GF-D8 (cell line): Measurements from ENCODE around the gene INPP5A.

Experiments
- DNase-seq: peaks from one replicate; lab custom pipeline; 2025; lab: John Stamatoyannopoulos, UW

The INPP5A gene

GRCh38 chr10:132632851-132633684, 95.5 kb downstream of the INPP5A start:
- no peak for DNase-seq

DNA sequence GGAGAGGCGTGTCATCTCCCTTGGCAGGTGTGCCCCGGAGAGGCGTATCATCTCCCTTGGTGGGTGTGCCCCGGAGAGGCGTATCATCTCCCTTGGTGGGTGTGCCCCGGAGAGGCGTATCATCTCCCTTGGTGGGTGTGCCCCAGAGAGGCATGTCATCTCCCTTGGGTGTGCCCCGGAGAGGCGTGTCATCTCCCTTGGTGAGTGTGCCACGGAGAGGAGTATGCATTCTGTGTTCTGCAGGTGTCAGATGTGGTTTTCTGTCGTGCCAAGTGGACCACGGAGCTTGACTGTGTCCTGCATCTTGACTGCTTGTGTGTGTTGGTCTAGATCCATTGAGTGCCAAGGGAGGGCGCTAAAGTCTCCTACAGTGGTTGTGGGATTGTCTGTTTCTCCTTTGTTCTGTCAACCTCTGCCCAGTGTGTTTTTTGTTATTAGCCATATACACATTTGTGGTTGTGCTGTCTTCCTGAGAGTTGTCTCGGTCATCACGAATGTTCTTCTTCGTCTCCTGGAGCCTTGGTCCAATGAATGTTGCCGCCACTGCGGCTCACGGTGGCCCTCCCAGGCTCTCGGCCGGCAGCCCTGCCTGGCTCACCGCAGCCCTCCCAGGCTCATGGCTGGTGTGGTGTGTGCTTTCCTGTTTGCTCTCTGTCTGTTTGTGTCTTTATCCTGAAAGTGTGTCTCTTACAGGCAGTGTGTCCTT, 96.8 kb downstream of the INPP5A start:
- DNase-seq: no peak

GRCh38 chr10:132634947-132635271, 97.3 kb downstream of the INPP5A start:
- no peak for DNase-seq

GRCh38 chr10:132636358-132636757, 98.8 kb downstream of the INPP5A start:
- no peak for DNase-seq

DNA sequence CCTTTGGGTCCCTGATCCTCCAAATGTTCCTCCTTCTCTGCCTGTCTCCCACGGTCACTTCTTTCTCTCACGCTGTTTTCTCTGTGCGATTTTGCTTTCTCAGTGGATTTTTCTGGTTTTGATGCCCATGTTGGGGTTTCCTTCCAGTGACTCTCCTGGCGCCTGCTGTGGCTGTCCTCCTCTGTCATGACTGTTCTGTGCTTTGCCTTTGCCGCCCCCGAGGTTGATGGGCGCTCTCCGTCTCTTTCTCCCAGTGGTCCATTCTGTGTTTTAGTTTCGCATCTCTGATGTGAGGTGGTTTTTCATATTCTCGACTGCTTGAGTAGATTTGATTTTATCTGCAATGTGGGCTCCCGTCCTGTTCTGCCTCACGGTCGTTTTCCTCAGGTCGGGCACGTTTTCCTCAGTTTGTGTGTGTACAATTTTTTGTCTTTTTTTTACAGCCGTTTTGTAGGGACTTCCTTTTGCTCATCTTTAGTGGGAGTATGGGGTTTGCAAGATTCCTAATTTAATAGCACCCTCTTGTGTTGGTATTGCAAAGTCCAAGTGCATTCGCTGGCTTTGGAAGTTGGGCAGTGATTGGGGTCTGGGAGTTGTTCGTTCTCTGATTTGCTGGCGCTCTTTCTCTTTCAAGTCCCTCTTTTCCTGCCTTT, 100.0 kb downstream of the INPP5A start:
- DNase-seq: peak; percentile 9

- no peak for DNase-seq
Observed at GRCh38 chr10:132638130-132638515, 100.5 kb downstream of the INPP5A start.

- DNase-seq: no peak
Observed at GRCh38 chr10:132639470-132639869, 101.9 kb downstream of the INPP5A start.

DNA sequence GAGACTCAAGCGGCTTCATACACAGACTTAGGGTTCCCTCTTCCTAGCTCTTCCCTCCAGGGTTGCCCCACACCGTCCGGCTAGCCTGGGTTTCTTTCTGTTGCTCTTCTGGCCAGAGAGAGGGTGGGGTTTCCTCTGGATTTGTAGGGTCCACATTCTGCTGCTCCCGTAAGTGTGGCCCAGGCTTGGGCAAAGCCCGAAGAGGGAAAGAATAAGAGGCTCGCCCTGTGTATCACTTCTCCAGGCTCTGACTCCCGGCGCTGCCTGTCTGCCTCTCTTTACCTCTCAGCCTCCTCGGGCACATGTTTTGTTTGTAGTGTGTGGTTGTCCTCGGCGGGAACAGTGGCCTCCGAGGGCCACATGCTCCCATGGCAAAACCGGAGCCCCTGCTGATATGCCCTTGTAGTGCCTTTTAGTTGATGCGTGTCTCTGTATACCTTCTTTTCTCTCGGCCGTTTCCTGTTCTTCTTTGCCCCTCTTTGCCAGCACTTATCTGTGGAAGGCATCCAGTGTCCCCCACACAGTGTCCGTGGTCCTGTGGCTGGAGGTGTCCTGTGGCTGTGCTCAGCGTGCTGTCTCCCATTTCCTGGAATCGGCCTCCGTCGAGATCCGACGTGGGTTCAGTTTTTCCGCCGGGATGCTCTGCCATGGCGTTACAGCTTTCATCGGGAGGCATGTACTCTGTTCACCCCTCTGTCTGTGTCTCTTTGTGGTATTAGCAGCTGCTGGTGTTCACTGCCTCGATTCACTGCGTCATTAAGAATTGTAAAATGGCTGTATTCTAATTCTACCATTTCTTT, 102.9 kb downstream of the INPP5A start:
- DNase-seq: no peak

- DNase-seq: no peak
Observed at GRCh38 chr10:132641401-132641800, 103.8 kb downstream of the INPP5A start.

- no peak for DNase-seq
Observed at GRCh38 chr10:132641966-132642731, 104.6 kb downstream of the INPP5A start.

DNA sequence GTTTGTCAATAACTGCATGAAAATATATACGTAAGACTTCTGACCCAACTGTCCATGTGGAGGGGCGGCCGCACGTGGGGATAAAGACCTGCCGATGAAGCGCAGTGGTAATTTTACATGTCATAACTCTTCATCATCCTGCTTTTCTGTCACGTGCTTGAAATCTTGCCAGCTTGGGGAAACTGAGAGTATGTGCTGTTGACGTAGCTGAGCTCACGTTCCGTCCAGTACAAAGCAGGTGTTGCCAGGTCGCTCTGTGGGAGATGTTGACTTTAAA, 105.1 kb downstream of the INPP5A start:
- no peak for DNase-seq

DNA sequence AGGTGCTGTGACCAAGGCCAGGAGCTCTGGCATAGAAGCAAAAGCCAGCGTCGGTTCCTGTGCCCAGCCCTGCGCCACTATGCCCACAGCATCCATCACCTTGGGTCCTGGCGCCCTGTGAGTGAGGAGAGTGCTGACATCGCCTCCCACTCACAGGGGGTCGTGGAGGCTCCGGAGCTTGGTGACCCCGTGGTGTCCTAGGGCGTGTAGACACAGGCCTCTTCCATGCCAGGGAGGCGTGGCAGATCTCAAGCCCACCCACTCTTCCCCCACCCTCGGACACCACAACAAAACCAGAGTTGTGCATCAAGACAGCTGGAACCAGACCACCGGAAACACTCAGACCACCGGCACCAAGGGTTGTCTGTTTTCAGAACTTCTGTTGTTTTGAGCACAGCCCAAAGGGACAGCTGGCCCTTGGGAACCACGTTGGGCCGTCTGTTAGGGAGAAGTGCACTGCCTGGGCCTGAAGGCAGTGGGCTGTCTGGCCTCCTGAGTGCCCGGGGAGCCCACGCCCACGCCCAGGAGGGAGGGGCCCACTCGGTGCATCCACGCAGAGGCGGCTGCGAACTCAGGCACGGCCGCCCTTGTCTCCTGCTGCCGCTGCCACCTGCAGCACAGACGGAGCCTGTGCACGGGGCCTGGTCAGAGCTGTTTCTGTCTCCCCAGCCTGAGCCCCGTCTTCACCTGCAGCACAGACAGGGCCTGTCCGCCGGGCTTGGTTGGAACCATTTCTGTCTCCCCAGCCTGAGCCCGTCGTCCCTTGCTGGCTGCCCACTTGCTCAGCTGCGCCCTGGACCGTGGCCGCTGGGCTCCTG, 106.3 kb downstream of the INPP5A start:
- no peak for DNase-seq

DNA sequence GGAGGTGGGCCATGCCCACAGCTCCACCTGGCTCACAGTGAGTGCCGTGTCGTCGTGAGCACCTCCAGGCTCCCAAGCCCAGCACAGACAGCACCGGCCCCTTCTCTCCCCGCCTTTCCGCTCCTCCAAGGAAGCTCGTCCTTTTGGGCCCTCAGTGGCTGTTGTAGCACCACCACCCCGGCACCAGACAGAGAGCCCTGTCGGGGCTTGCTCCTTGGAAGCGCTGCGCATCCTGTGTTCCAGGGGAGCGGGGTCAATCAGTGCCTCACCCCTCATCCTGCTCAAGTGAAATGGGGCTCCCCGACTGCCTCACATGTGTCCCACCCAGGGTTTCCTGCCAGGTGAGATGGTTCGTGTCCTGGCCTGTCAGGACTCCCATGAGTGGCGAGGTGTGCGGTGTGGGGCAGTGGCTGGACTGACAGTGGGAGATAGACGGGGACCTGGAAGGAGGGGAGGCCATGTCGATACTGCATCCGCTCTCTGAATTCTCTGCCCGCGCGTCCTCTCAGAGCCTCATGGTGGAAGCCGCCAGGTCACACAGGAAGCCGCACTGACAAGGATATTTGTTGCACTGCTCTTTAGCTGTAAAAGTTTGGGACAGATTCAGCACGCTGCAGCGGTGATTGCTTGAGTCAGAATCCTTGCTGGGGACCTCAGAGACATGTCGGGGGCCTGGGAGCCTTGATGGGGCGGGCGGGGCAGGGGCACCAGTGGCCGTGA, 107.1 kb downstream of the INPP5A start:
- DNase-seq: no peak

GRCh38 chr10:132645247-132645530, 107.6 kb downstream of the INPP5A start:
- DNase-seq: no peak

- no peak for DNase-seq
Observed at GRCh38 chr10:132645630-132646442, 108.2 kb downstream of the INPP5A start.

DNA sequence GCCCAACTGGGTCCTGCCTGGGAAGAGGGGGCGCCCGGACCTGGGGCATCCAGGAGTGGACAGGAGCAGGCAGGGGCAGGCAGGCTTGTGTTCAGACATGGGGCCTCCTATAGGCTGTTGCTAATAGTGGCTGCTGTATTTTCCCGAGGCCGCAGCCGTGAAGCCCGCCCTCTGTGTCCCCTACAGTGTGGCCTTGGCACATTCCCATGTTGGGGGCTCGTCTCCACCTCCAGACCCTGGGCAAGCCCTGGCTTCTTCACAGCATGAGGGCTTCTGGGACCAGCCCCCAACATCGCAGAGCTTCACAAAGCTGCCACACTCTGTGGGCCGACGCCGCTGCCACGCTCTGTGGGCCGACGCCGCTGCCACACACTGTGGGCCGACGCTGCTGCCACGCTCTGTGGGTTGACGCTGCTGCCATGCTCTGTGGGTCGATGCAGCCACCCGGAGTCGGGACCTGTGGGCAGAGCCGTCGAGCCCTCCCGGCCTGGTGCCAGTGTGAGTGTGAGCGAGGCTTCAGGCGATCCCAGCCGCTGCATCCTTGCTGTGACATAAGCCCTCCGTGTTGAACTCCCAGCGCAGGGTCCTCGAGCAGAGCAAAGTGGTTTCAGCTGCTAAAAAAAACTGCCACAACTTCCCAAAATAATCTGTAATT, 109.0 kb downstream of the INPP5A start:
- no peak for DNase-seq

DNA sequence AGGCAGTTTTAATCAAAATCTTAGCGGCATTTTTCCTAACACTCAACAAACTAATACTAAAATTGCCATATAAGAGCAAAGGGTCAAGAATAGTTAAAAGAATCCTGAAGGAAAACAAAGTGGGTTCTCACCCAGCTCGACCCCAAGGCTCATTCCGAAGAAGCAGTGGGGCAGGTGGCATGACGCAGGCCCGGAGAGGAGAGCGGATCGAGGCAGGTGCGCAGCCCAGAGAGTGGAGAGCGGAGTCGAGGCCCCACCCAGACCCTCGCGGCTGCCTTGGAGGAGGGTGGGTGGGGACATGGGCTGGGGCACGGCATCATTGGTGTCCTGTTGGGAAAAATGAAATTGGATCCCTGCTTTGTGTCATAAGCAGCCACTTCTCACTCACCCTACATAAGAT, 109.8 kb downstream of the INPP5A start:
- DNase-seq: no peak

- DNase-seq: no peak
Observed at GRCh38 chr10:132648072-132648850, 110.7 kb downstream of the INPP5A start.
